Trophoblast cell (in vitro differentiated cells and primary cell): ENCODE results near the gene WDR20.

ENCODE experiments used
- DNase-seq, 2 donors: peaks; one replicate each; pipeline ENCODE4 v3.0.0-alpha.2; 2016
- H2AFZ ChIP-seq: 2 replicates; pipeline ENCODE4 v1.6.1; 2013; ENCODE audit warnings: low read length, moderate library complexity, mild to moderate bottlenecking; ENCODE audit not compliant: insufficient read depth, poor library complexity
- H2AK5ac ChIP-seq: 2 replicates; pipeline ENCODE4 v1.6.1; 2013; ENCODE audit warnings: mild to moderate bottlenecking, low read length
- H2BK120ac ChIP-seq: 2 replicates; pipeline ENCODE4 v1.6.1; 2013; ENCODE audit warnings: low read length, mild to moderate bottlenecking, moderate library complexity; ENCODE audit not compliant: insufficient read depth, poor library complexity
- H2BK12ac ChIP-seq: 2 replicates; pipeline ENCODE4 v1.6.1; 2013; ENCODE audit warnings: mild to moderate bottlenecking, low read length, moderate library complexity
- H2BK5ac ChIP-seq: 2 replicates; pipeline ENCODE4 v1.6.1; 2013; ENCODE audit warnings: low read length, low read depth, moderate library complexity, mild to moderate bottlenecking; ENCODE audit not compliant: poor library complexity
- H3K14ac ChIP-seq: 2 replicates; pipeline ENCODE4 v1.6.1; 2013; ENCODE audit warnings: mild to moderate bottlenecking, low read length
- H3K18ac ChIP-seq: 2 replicates; pipeline ENCODE4 v1.6.1; 2013; ENCODE audit warnings: mild to moderate bottlenecking, low read length
- H3K23ac ChIP-seq: 2 replicates; pipeline ENCODE4 v1.6.1; 2013; ENCODE audit warnings: low read length
- H3K27ac ChIP-seq: 2 replicates; pipeline ENCODE4 v1.5.1; 2013; ENCODE audit warnings: low read depth, mild to moderate bottlenecking, inconsistent platforms, low read length, moderate library complexity
- H3K27me3 ChIP-seq: 2 replicates; pipeline ENCODE4 v1.6.1; 2013; ENCODE audit warnings: inconsistent platforms, mild to moderate bottlenecking, low read length, moderate library complexity; ENCODE audit not compliant: insufficient read depth
- H3K36me3 ChIP-seq, 2 experiments: 1 replicate in 1 of 2; 2 replicates in 1 of 2; pipeline ENCODE4 v1.6.1; 2013; ENCODE audit warnings: low read length in 2 of 2, mild to moderate bottlenecking in 2 of 2, moderate library complexity in 1 of 2; ENCODE audit not compliant: insufficient read depth in 2 of 2, control insufficient read depth in 1 of 2
- H3K4ac ChIP-seq: 2 replicates; pipeline ENCODE4 v1.6.1; 2013; ENCODE audit warnings: low read depth, mild to moderate bottlenecking, low read length, moderate library complexity
- H3K4me1 ChIP-seq, 2 experiments: 1 replicate in 1 of 2; 2 replicates in 1 of 2; pipeline ENCODE4 v1.6.1; 2013; ENCODE audit warnings: low read length in 2 of 2, mild to moderate bottlenecking in 2 of 2, moderate library complexity in 1 of 2; ENCODE audit not compliant: insufficient read depth in 2 of 2, control insufficient read depth in 1 of 2
- H3K4me2 ChIP-seq: 2 replicates; pipeline ENCODE4 v1.6.1; 2013; ENCODE audit warnings: inconsistent platforms, mild to moderate bottlenecking, low read length, moderate library complexity
- H3K4me3 ChIP-seq: 2 replicates; pipeline ENCODE4 v1.5.1; 2013; ENCODE audit warnings: mild to moderate bottlenecking, low read depth, low read length, inconsistent platforms
- H3K79me1 ChIP-seq: one replicate; pipeline ENCODE4 v1.6.1; 2013; ENCODE audit warnings: low read length
- H3K79me2 ChIP-seq: 2 replicates; pipeline ENCODE4 v1.6.1; 2013; ENCODE audit warnings: low read length, mild to moderate bottlenecking; ENCODE audit not compliant: control insufficient read depth, insufficient read depth, poor library complexity
- H3K9ac ChIP-seq: 2 replicates; pipeline ENCODE4 v1.6.1; 2013; ENCODE audit warnings: mild to moderate bottlenecking, low read length
- H3K9me3 ChIP-seq: 2 replicates; pipeline ENCODE4 v1.6.1; 2013; ENCODE audit warnings: low read depth, mild to moderate bottlenecking, control low read depth, inconsistent platforms, low read length; ENCODE audit not compliant: insufficient read depth
- H4K12ac ChIP-seq: 2 replicates; pipeline ENCODE4 v1.6.1; 2013; ENCODE audit warnings: low read depth, mild to moderate bottlenecking, low read length, moderate library complexity
- H4K8ac ChIP-seq: 2 replicates; pipeline ENCODE4 v1.6.1; 2013; ENCODE audit warnings: low read depth, mild to moderate bottlenecking, low read length, moderate library complexity
- H4K91ac ChIP-seq: one replicate; pipeline ENCODE4 v1.6.1; 2013; ENCODE audit warnings: low read depth, mild to moderate bottlenecking, low read length, moderate library complexity
- WGBS: extraction: QIAGEN DNeasy Blood & Tissue Kit; methylation state at CpG from one replicate; pipeline ENCODE4 v1.1.7; 2013; ENCODE audit warnings: missing lambda C conversion rate; ENCODE audit not compliant: insufficient read length, insufficient coverage; ENCODE audit errors: extremely low coverage; 5-methylcytosine and 5-hydroxymethylcytosine counted together

WDR20 gene

GRCh38 chr14:102124419-102124818, 15.3 kb upstream of the WDR20 start:
- no peak overlapping the region for H2BK12ac ChIP-seq
- H3K79me1 ChIP-seq: no peaks in the 10 kb centered on the region
- no peak overlapping the region for H2BK5ac ChIP-seq
- no peaks in the 10 kb centered on the region for H3K9me3 ChIP-seq
- no peak overlapping the region for H2AFZ ChIP-seq
- H2BK120ac ChIP-seq: no peak overlapping the region
- no peak overlapping the region for H4K12ac ChIP-seq
- no peak overlapping the region for H4K8ac ChIP-seq
- H3K14ac ChIP-seq: no peak overlapping the region
- H3K23ac ChIP-seq: no peak overlapping the region
- H3K9ac ChIP-seq: no peak overlapping the region
- H3K36me3 ChIP-seq: no peaks in the 10 kb centered on the region
- DNase-seq: no peak
- H3K18ac ChIP-seq: no peak overlapping the region
- H3K79me2 ChIP-seq: no peaks in the 10 kb centered on the region
- no peak overlapping the region for H3K4ac ChIP-seq
- H4K91ac ChIP-seq: no peak overlapping the region
- no peak overlapping the region for H3K4me2 ChIP-seq
- no peak overlapping the region for H3K4me3 ChIP-seq
- peaks cover 0 to 3% of the 10 kb centered on the region in 2 experiments for H3K4me1 ChIP-seq
- H3K27me3 ChIP-seq: no peaks in the 10 kb centered on the region
- H3K27ac ChIP-seq: no peak overlapping the region
- H2AK5ac ChIP-seq: no peak overlapping the region

GRCh38 chr14:102125546-102125945, 14.2 kb upstream of the WDR20 start:
- no peak overlapping the region for H4K12ac ChIP-seq
- no peak overlapping the region for H3K14ac ChIP-seq
- no peak overlapping the region for H3K4ac ChIP-seq
- H2BK120ac ChIP-seq: no peak overlapping the region
- no peak overlapping the region for H4K8ac ChIP-seq
- no peak overlapping the region for H3K4me2 ChIP-seq
- no peaks in the 10 kb centered on the region for H3K27me3 ChIP-seq
- no peak overlapping the region for H2AFZ ChIP-seq
- H4K91ac ChIP-seq: no peak overlapping the region
- WGBS: no CpG with 5 or more reads among the region's 5 CpGs
- H3K36me3 ChIP-seq: no peaks in the 10 kb centered on the region
- no peak overlapping the region for H3K18ac ChIP-seq
- H3K79me2 ChIP-seq: no peaks in the 10 kb centered on the region
- peaks cover 0 to 3% of the 10 kb centered on the region in 2 experiments for H3K4me1 ChIP-seq
- no peak overlapping the region for H2BK5ac ChIP-seq
- H2BK12ac ChIP-seq: no peak overlapping the region
- H3K79me1 ChIP-seq: no peaks in the 10 kb centered on the region
- H3K27ac ChIP-seq: no peak overlapping the region
- no peak overlapping the region for H3K4me3 ChIP-seq
- peak; percentile 6 to 55 for DNase-seq
- no peak overlapping the region for H3K23ac ChIP-seq
- no peaks in the 10 kb centered on the region for H3K9me3 ChIP-seq
- no peak overlapping the region for H3K9ac ChIP-seq
- no peak overlapping the region for H2AK5ac ChIP-seq

- H3K4me3 ChIP-seq: no peak overlapping the region
- no peak overlapping the region for H3K14ac ChIP-seq
- H3K4ac ChIP-seq: no peak overlapping the region
- no peaks in the 10 kb centered on the region for H3K79me2 ChIP-seq
- no CpG with 5 or more reads among the region's 5 CpGs for WGBS
- no peak overlapping the region for H2BK5ac ChIP-seq
- no peak overlapping the region for H2BK12ac ChIP-seq
- H4K12ac ChIP-seq: no peak overlapping the region
- no peaks in the 10 kb centered on the region for H3K79me1 ChIP-seq
- H3K18ac ChIP-seq: no peak overlapping the region
- no peak overlapping the region for H2BK120ac ChIP-seq
- DNase-seq: no peak
- no peak overlapping the region for H3K23ac ChIP-seq
- H3K27ac ChIP-seq: no peak overlapping the region
- H4K8ac ChIP-seq: no peak overlapping the region
- peaks cover 0 to 3% of the 10 kb centered on the region in 2 experiments for H3K4me1 ChIP-seq
- H4K91ac ChIP-seq: no peak overlapping the region
- H3K27me3 ChIP-seq: no peaks in the 10 kb centered on the region
- H3K9ac ChIP-seq: no peak overlapping the region
- H2AFZ ChIP-seq: no peak overlapping the region
- H3K4me2 ChIP-seq: no peak overlapping the region
- H3K9me3 ChIP-seq: no peaks in the 10 kb centered on the region
- no peaks in the 10 kb centered on the region for H3K36me3 ChIP-seq
- H2AK5ac ChIP-seq: no peak overlapping the region
These were observed 12.8 kb upstream of the WDR20 start for GRCh38 chr14:102126807-102127455.

- H3K9ac ChIP-seq: no peak overlapping the region
- H4K91ac ChIP-seq: no peak overlapping the region
- peaks cover 4 to 8% of the 10 kb centered on the region in 2 experiments for H3K36me3 ChIP-seq
- peak; percentile 69 to 87 for DNase-seq
- no peak overlapping the region for H4K8ac ChIP-seq
- H3K4me3 ChIP-seq: no peak overlapping the region
- H3K4me2 ChIP-seq: no peak overlapping the region
- no peak overlapping the region for H3K4ac ChIP-seq
- no peak overlapping the region for H4K12ac ChIP-seq
- no peaks in the 10 kb centered on the region for H3K79me1 ChIP-seq
- no peak overlapping the region for H2AFZ ChIP-seq
- H2BK120ac ChIP-seq: no peak overlapping the region
- H3K18ac ChIP-seq: no peak overlapping the region
- no peaks in the 10 kb centered on the region for H3K4me1 ChIP-seq
- WGBS: no CpG with 5 or more reads among the region's 6 CpGs
- H3K23ac ChIP-seq: no peak overlapping the region
- no peak overlapping the region for H2BK12ac ChIP-seq
- no peak overlapping the region for H3K14ac ChIP-seq
- H3K27me3 ChIP-seq: no peaks in the 10 kb centered on the region
- no peak overlapping the region for H2AK5ac ChIP-seq
- no peak overlapping the region for H2BK5ac ChIP-seq
- no peak overlapping the region for H3K27ac ChIP-seq
- H3K79me2 ChIP-seq: no peaks in the 10 kb centered on the region
- no peaks in the 10 kb centered on the region for H3K9me3 ChIP-seq
These were observed 8.0 kb upstream of the WDR20 start for GRCh38 chr14:102131741-102132140.
